Thyroid gland (tissue), 4 donors: ENCODE measurements around the gene NCOR1.

Source experiments
- POLR2A ChIP-seq, 2 donors: fragments of 450-650 bp; IDR thresholded peaks; one replicate each; pipeline ENCODE4 v1.6.1; 2017; ENCODE audit warnings: antibody characterized with exemption in 2 of 2, mild to moderate bottlenecking in 2 of 2, moderate library complexity in 1 of 2
- TF ChIP-seq, protein P1 (sequence below), 6 experiments: fragments of 200-600 bp in 3 of 6; fragments of 450-650 bp in 3 of 6; sonication (generic) in 3 of 6; IDR thresholded peaks; one replicate each; pipeline ENCODE4 v1.5.1; 2016 to 2019; ENCODE audit warnings: antibody characterized with exemption in 6 of 6, mild to moderate bottlenecking in 2 of 6, inconsistent platforms in 1 of 6, moderate library complexity in 1 of 6

DNA sequence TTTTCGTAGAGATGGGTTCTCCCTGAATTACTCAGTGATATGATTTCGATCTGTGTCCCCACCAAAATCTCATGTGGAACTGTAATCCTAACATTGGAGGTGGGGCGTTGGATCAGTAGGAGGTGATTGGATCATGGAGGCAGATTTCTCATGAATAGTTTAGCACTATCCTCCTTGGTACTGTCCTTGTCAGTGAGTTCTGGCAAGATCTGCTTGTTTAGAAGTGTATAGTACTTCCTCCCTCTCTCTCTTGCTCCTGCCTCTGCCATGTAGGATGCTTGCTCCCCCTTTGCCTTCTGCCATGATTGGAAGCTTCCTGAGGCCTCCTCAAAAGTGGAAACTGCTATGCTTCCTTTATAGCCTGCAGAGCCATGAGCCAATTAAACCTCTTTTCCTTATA lies 24.6 kb upstream of the NCOR1 start:
- TF ChIP-seq POLR2A (IDR thresholded peaks at IDR 0.05) = no peak
- TF ChIP-seq, protein P1, sequence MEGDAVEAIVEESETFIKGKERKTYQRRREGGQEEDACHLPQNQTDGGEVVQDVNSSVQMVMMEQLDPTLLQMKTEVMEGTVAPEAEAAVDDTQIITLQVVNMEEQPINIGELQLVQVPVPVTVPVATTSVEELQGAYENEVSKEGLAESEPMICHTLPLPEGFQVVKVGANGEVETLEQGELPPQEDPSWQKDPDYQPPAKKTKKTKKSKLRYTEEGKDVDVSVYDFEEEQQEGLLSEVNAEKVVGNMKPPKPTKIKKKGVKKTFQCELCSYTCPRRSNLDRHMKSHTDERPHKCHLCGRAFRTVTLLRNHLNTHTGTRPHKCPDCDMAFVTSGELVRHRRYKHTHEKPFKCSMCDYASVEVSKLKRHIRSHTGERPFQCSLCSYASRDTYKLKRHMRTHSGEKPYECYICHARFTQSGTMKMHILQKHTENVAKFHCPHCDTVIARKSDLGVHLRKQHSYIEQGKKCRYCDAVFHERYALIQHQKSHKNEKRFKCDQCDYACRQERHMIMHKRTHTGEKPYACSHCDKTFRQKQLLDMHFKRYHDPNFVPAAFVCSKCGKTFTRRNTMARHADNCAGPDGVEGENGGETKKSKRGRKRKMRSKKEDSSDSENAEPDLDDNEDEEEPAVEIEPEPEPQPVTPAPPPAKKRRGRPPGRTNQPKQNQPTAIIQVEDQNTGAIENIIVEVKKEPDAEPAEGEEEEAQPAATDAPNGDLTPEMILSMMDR (IDR thresholded peaks at IDR 0.05) = no peak
